Right renal pelvis (tissue), 4 donors: Measurements from ENCODE around the gene RAB31. TPM values are rescaled to one million over a fixed set of nuclear protein-coding genes. Genes with fewer than 3 reads are reported as not detected.

ENCODE experiments used
- DNase-seq, 4 donors: peaks; one replicate each; pipeline ENCODE4 v3.0.0-alpha.2; 2013; ENCODE audit warnings: low read depth in 4 of 4, low spot score in 3 of 4, missing footprints in 1 of 4
- polyA plus RNA-seq, 4 donors: library from polyadenylated mRNA; unstranded; fragments of 120-200 nt; gene quantifications; one replicate each; pipeline ENCODE4 v1.2.1, GENCODE V29; 2013; ENCODE audit not compliant: insufficient read length in 4 of 4

The RAB31 gene
- polyA plus RNA-seq, 4 donors, result 27.3 to 36.0 (median 34.0) TPM

DNA sequence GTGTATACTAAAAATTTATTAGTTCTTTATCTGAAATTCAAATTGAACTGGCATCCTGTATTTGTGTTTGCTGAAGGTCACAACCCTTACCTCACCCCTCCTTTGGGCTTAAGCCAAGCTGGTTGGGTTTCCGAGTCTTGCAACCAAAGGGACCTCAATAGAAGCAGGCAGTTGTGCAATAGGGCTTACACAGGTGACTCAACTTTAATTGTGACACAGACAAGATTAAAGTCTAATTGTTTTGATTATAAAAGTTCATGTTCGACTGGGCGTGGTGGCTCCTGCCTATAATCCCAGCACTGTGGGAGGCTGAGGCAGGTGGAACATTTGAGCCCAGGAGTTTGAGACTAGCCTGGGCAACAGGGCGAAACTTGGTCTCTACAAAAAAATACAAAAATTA is 71.5 kb downstream of the RAB31 start:
- no peak for DNase-seq

DNA sequence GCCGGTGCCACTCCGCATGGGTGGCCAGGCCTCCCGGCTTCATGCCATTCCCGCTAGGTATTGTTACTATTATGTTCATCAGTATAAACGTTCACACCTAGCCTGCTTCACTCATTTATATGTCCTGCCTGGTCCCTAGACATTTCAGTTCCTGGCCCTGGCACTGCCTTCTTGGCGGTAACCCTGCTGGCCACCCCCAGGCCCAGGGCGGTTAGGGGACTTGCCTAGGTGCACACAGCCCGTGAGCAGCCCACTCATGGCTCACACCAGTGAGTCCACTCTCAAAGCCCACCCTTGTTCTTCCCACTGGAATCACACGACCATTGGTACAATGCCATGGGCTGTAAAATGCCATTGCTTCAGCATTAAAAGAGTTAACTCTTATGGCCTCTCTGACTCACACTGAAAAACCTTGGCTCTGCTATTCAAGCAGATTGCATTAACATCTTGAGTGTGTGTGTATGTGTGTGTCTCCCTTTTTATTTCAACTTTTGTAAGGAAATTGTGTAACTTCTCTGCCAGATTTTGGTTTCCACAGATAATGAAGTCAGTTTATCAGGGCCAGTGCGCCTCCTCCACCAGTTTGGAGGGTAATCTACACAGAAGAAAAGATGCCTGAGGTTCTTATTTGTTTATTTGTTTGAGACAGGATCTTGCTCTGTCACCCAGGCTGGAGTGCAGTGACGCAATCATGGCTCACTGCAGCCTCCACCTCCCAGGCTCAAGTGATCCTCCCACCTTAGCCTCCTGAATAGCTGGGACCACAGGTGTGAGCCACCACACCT is 74.2 kb downstream of the RAB31 start:
- no peak for DNase-seq

DNA sequence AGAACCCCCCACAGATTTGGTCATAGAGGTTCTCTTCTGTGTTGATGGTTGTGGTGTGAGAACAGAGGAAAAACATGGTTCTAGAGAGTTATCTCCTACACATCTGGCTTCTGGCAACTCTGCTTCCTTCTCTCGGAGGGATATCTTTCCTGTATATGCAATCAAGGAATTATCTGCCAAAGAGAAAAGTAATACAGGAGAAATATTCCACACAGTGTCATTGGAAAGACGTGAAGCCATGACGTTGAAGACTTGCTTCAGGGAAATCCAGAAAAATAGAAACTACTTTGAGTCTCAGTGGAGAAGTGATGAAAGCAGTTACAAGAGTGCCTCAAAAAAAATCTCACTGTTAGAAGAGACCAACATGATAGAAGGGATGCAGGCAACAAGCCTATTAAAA is 78.5 kb downstream of the RAB31 start:
- no peak for DNase-seq

DNA sequence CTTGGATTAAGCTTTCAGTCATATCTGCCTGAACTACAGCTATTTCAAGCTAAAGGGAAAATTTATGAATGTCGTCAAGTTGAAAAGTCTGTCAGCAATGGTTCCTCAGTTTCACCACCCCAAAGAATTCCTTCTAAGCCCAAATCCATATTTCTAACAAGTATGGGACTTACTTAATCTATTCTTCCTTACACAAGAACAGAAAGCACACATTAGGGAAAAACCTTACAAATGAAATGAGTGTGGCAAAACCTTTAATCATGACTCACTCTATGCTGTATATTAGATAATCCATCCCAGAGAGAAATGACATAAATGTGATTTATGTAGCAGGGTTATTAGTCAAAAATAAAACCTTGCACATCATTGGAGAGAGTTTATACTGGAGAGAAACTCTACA is 78.9 kb downstream of the RAB31 start:
- DNase-seq, result no peak

DNA sequence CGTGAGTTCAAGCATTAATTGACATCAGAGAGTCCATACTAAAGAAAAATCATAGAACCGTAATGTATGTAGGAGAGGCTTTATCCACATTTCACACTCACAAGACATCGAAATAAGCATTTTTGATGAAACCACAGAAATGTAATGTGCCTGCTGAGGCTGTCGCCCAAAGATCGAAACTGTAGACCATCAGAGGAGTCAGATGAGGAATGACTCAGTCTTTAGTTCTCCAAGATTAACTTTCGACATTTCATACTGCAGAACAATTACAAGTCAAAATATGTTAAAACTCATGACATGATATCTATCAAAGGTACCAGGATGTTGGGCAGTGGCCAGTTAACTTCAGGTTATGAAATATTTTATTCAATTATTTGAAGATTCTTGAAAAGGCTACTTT is 79.6 kb downstream of the RAB31 start:
- DNase-seq, result no peak

DNA sequence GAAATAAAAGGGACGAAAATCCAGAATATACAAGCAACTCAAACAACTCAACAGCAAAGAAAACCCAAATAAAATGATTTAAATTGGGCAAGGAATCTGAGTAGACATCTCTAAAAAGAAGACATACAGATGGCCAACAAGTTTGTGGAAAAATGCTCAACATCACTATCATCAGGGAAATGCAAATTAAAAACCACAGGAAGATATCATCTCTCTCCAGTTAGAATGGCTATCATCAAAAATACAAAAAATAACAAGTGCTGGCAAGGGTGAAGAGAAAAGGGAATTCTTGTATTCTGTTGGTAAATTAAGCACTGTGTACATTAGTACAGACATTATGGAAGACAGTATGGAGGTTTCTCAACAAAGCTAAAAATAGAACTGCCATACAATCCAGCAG is 80.0 kb downstream of the RAB31 start:
- DNase-seq, result no peak

DNA sequence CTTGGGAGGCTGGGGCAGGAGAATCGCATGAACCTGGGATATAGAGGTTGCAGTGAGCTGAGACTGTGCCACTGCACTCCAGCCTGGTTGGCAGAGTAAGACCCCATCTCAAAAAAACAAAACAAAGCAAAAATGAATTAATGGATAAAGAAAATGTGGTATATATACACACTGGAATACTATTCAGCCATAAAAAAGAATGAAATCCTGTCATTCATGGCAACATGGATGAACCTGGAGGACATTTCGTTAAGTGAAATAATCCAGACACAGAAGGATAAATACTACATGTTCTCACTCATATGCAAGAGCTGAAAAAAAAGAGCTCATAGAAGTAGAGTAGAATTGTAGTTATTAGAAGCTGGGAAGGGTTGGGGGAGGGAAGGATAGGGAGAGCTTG is 80.8 kb downstream of the RAB31 start:
- no peak for DNase-seq

DNA sequence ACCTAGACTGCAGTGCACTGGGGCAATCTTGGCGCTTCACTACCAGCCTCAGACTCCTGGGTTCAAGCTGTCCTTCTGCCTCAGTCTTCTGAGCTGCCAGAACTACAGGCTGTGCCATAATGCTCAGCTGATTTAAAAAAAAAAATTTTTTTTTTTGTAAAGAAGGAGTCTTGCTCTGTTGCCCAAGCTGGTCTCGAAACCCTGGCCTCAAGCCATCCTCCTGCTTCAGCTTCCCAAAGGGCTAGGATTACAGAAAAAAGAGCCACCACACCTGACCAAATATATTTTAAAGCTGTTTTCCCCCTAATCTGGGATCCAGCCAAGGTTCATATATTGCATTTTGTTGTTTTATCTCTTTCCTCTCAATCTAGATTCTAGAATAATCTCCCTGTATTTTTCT is 82.2 kb downstream of the RAB31 start:
- DNase-seq, result no peak

DNA sequence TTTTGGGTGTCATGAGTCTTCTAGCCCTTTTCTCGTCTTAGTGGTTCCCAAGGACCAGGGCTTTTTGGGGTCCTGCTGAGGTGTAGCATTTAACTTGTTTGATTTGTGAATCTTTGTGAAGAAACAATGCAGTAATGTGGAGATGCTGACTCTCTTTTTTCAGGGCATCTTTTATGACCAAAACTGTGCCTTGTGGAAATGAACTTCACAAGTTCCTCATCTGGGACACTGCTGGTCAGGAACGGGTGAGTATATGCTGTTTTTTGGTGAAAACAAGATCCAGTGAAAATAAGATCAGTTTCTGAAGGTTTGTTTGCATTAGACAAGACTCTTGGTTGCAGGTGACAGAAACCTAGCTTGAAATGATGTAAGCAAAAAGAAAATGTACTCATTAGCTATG is 83.9 kb downstream of the RAB31 start:
- no peak for DNase-seq

DNA sequence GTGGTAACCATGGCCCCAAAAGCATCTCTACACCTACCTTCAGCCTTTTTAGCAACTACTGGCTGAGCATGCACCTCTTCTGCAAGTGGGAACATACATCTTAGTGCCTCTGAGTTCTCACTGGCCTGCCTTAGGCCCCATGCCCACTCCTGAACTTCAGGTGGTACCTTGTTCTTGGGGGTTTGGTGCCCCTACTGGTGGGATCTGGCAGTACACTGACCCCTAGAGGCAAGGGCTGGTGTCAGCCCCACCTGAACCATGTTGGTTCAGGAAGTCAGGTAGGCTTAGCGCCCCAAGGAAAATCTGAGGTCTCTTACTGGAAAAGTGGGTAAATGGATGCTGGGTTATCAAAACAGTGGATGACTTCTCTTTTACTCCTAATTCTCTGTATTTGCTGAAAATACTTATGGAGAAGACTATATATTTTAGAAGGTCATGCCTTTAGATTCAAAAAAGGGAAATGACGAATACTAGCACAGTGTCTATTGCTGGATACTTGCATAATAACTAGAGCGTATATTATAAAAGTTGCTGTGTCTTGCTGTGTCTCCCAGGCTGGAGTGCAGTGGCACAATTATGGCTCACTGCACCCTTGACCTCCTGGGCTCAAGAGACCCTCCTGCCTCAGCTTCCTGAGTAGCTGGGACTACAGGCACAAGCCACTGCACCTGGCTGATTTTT is 84.6 kb downstream of the RAB31 start:
- no peak for DNase-seq

DNA sequence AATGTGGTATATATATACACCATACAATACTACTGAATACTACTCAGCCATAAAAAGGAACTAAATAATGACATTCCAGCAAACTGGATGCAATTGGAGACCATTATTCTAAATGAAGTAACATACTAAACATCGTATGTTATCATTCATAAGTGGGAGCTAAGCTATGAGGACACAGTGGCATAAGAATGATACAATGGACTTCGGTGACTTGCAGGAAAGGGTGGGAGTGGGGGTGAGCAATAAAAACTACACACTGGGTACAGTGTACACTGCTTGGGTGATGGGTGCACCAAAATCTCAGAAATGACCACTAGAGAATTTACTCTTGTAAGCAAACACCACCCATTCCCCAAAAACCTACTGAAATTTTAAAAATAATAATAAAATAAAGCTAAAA is 87.9 kb downstream of the RAB31 start:
- DNase-seq, result no peak

DNA sequence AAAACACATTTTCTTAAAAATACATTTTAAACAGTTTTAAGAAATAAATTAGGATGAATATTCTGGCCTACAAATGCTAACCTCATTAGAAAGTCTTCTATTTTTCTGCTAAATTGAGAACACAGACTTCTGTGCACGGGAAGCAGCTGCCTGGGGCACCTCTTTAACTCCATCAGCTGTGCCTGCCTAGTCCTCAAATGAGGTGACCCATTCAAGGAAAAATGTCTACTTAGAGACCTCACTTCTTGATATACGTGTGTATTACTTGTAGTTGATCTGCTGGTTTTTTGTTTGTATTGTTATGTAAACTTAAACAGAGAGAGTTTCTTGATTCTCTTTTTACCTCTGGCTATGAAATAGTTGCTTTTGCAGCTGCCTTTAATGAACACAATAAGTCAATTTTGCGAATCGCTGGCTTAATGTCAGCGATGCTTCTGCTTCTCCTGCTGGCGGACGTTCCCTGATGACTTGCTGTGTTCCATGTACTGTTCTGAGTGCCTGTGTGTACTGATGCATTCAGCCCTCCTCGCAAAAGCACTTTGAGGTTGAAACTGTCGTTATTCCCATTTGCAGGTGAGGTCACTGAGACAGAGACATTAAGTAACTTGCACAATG is 88.9 kb downstream of the RAB31 start:
- no peak for DNase-seq

DNA sequence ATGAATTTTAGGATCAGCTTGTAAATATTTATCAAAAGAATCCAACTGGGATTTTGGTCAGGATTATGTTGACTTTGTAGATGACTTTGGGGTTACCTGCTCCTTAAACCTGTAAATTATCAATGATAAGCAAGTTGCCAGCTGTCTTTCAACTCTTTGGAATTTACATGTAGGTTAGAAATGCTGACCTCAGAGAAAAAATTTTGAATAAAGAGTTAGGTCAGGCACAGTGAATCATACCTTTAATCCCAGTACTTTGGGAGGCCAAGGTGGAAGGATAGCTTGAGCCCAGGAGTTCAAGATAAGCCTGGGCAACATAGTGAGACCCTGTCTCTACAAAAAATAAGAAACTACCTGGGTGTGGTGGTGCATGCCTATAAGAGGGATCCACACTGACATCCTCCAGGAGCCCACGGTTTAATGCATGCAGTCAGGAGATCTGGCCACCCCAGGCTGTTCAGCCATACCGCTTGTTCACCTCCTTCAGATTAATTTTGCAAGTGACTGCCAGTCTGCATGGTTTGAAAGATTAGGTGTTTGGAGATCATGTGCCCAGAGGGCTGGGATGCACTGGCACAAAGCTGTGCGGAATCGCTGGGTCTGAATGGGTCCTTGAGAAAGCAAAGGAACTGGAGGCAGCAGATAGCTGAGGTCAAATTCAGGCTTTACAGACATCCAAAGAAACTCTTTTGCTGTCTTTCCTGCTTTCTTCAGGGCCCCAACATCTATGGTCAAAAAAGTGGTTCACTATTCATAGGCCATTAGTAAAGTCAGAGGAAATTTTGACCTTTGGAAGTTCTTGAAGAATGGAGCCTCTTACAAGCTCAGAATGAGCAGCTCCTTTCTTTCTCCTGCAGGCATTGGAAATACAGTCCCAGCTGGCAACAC is 94.3 kb downstream of the RAB31 start:
- DNase-seq, result no peak

DNA sequence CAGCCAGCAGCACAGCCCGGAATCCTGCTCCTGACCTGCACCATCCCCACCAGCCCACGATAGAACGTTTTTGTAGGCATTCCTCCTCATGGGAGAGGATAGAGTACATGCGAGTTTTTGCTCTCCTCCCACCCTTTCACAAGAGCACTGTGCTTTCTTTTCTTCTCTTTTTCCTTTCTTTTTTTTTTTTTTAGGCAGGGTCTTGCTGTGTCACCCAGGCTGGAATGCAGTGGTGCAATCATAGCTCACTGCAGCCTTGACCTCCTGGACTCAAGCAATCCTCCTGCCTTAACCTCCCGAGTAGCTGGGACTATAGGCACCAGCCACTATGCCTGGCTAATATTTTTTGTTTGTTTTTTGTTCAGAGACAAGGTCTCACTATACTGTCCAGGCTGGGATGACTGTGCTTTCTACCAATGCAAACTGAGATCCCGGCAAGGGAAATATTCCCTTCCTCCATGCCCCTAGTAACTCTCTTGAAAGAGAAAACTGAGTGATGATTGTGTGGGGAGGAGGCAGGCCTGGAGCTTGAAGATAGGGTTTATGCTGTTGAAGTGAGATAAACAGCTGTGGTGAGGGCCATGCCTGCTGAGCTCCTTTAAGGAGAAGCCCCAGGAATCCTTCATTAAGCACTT is 95.1 kb downstream of the RAB31 start:
- no peak for DNase-seq

DNA sequence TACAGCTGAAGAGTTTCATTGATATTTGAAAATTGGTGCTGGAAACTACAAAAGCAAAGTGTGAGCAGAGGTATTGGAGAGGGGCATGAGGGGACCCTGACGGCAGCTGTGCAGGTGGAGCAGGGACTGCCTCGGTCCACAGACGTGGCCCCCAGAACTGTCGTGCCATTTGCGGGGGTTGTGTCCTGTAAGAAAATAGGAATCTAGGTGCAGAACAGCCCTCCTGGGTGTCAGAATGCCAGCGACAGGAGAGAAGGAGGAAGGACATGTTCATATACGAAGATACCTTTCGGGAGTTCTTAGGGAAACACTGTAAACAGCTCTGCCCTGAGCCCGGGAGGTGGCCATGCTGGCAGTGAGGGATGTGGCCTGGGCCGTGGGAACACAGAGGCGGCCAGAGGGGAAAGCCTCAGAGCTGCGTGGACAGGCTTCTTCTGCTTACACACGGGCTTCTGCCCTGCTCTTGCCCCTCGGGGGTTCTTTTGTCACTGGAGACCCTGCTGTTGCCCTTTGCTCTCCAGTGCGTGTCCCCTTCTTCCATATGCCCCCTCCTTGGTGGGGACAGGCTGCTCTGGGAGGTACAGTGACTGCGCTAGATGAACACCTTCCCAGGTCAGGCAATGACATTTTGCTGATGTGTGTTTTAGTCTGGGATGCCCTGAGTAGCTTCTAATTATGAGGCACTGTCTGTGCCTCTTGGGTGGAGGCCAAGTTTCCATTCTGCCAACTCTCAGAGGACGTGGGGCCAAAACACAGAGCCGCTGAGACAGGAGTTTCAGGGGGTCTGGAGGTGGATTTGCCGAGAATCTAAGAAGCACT is 95.8 kb downstream of the RAB31 start:
- no peak for DNase-seq

DNA sequence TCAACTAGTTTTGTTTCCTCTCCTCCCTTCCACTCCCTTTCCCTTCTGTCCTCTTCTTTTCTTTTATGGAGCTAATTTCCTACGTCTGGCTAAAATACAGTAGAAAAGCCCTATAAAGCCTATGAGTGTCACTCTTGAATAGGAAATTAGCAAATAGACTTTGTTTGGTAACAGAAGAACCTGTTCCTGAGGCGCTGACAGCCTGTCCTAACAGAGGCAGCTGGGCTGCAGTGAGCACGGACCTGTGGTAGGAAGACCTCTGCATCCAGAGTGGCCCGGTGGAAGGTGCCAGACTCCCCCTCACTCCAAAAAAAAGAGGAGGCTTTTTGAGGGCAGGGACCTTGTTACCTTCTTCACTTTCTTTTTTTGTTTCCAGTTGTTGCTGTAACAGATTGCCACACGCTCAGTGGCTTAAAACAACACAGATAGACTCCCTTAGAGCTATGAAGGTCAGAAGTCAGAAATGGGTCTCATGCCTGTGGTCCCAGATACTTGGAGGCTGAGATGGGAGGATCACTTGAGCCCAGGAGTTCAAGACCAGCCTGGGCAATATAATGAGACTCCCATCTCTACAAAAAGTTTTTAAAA is 96.5 kb downstream of the RAB31 start:
- DNase-seq, result no peak

DNA sequence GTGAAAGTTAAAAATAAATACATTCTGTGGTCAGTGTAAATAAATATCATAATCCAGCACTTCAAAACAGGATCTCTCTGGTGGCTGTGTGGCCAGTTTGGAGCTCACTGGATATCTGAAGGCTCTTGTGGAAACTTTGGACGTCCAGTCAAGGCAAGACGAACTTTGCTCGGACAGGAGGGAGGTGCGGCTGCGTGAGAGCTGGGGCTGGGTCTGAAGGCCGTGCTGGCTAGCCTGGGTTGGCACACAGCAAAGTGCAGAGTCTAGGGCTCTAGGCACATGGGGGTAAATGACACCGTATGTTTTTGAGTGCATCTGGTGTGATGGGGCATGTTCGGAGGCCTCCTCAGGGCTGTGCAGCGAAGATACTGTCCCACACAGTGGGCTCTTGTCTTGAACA is 98.8 kb downstream of the RAB31 start:
- no peak for DNase-seq

DNA sequence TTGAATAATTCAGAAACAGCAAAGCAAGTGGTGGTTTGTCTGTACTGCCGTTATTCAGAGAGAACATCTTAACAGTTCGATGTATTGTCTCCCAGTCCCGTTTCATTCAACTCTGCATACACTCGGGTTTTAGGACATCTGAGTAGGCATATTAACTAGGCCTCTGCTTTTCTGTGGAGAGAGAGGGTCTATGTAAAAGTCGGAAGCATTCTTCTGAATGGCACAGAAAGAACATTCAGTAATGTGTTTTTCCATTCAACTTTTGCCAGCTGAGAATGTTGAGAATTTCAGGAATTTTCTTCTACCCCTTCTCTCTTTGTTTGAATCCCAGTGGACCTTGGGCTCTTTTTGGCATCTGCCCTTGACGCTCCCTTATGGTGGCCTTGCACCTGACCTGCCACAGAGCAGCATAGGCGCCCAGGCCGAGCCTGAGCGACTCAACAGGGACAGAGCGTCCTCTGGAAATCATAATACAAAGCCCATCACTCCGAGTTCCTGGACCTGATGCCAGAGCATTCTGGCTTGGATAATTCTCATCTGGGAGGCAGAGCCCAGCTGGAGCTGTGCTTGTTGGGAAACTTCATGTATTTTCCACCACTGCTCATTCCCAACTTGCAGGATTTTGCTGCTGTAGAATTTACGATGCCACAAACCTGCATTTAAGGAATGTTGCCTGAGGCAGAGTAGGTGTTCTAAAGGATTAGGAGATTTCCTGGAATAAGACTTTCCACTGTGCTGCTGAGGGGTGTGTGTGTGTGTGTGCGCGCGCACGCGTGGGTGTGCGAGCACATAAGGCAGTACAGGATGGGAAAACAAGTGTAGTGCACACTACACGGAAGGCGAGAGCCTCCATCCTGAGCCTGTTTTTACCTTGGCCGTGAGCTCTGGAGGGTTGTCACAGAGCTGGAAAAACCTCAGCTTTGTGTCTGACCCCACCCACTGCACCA is 100.5 kb downstream of the RAB31 start:
- peak in 1 of 4 donors; percentile 28 for DNase-seq
